ENCODE results near the gene NKX2-2. TPM values are rescaled to one million over a fixed set of nuclear protein-coding genes. Genes with fewer than 3 reads are reported as not detected.

NKX2-2 gene
- polyA plus RNA-seq, 2 of the 4 experiments (the other 2 are of a cell fraction), result not detected

DNA sequence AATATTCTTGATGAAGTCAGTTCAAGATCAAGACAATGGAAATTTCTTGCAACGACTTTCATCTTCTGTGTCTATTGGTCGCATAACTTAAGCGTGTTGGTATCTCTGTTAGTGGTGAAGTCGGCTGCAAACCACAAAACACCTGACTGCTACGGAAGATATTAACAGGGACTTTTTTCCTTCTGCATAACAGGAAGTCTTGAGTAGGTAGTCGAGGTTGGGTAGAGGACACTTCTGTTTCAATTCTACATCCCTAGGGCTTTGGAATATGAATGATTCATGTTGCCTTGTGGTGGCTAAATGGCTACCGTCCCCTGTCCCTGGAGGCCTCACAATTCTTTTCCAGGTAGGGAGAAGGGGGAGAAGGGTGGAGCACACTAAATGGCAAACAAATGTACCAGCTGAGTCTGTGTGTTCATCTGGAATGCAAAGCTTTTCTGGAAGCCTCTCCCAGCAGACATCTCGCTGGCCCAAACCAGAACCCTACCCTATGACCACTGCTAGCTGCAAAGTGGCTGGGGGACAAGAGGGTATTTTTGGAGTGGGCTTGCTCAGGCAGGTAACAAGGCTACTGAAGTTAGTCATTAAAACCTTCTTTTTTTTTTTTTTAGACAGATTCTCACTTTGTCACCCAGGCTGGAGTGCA is 34.6 kb upstream of the NKX2-2 start:
- Histone ChIP-seq H3K4me1 (no peaks in the 10 kb centered on the region), H3K4me2 (no peak overlapping the region), H3K4me3 (no peak overlapping the region), H3K27ac (no peak overlapping the region), H3K9me3 (no peaks in the 10 kb centered on the region)
- POLR2A ChIA-PET, result no interaction called here
- TF ChIP-seq, protein P1, sequence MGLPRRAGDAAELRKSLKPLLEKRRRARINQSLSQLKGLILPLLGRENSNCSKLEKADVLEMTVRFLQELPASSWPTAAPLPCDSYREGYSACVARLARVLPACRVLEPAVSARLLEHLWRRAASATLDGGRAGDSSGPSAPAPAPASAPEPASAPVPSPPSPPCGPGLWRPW (IDR thresholded peaks at IDR 0.05), result no peak
- no peak for TF ChIP-seq BHLHE40 (IDR thresholded peaks at IDR 0.05; ENCODE audit: low read depth, low read length)
- no peak for TF ChIP-seq NR3C1 (IDR thresholded peaks at IDR 0.05)
- TF ChIP-seq PHF8 (IDR thresholded peaks at IDR 0.05; ENCODE audit: borderline replicate concordance, low read depth), result no peak
- TF ChIP-seq JUNB (IDR thresholded peaks at IDR 0.05), result no peak
- no peak for TF ChIP-seq EHMT2 (IDR thresholded peaks at IDR 0.05; ENCODE audit: low read depth)
- TF ChIP-seq FOSL2 (IDR thresholded peaks at IDR 0.05), result no peak
- no peak for TF ChIP-seq FOSL2 (CRISPR knock-in tag; IDR thresholded peaks at IDR 0.05)
- no peak for TF ChIP-seq ZNF302 (CRISPR knock-in tag; IDR thresholded peaks at IDR 0.05)
- TF ChIP-seq ESRRA (IDR thresholded peaks at IDR 0.05; ENCODE audit: borderline replicate concordance, low read length), result no peak
- DNase-seq (ENCODE audit: low read depth in 1 of 2, low spot score in 1 of 2), result no peak
- ATAC-seq, result no peak
- 37% methylated on average over 8 of the region's 8 CpGs for WGBS (ENCODE audit: missing lambda C conversion rate)
- CTCF ChIA-PET, result interaction anchor here (0.6 to 2.6 kb wide), 7 partner anchors 8 to 712 kb away, joined by 3 to 9 read pairs (median 3); no protein-coding TSS in a partner anchor
- FAIRE-seq, result no peak

DNA sequence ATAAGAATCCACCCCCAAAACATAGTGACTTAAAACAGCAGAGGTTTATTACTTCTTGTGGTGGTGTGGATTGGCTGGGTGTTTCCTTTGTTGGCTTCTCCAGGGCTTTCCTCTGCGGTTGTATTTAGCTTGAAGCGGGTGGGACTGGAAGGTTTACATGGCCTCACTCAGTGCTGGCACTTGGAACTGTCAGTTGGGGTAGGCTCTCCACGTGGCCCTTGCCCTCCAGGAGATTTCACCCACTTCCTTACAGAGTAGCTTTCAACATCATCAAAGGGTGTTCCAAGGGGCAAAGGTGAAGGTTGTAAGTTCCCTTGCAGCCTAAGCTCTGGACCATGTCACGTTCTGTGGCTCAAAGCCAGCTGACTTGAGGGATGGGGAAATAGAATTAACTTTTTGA is 32.5 kb upstream of the NKX2-2 start:
- no peaks in the 10 kb centered on the region for H3K9me3 ChIP-seq
- POLR2A ChIA-PET, result no interaction called here
- FAIRE-seq, result no peak
- WGBS (ENCODE audit: missing lambda C conversion rate), result 15% methylated on average over 4 of the region's 4 CpGs
- no peak overlapping the region for H3K27ac ChIP-seq
- H3K4me1 ChIP-seq, result no peaks in the 10 kb centered on the region
- CTCF ChIA-PET, result interaction anchor here (1.4 to 1.9 kb wide), 4 partner anchors 16 to 311 kb away, joined by 4 to 9 read pairs (median 6); no protein-coding TSS in a partner anchor
- no peak overlapping the region for H3K4me3 ChIP-seq
- TF ChIP-seq TFCP2L1 (CRISPR knock-in tag; IDR thresholded peaks at IDR 0.05) (no peak), HOXB5 (CRISPR knock-in tag; IDR thresholded peaks at IDR 0.05) (no peak), JUN (IDR thresholded peaks at IDR 0.05) (no peak), ZFP36 (IDR thresholded peaks at IDR 0.05; ENCODE audit: borderline replicate concordance, partially characterized antibody) (no peak), EP300 (IDR thresholded peaks at IDR 0.05) (no peak), MAZ (IDR thresholded peaks at IDR 0.05; ENCODE audit: borderline replicate concordance, low read depth, low read length) (no peak), POLR2A (IDR thresholded peaks at IDR 0.05; ENCODE audit: low read length) (no peak), RAD21 (conservative IDR thresholded peaks at IDR 0.05 in 1 of 2, IDR thresholded peaks at IDR 0.05 in 1 of 2) (no peak), MAFK (IDR thresholded peaks at IDR 0.05; ENCODE audit: partially characterized antibody) (no peak), JUNB (IDR thresholded peaks at IDR 0.05) (no peak), CHD2 (IDR thresholded peaks at IDR 0.05; ENCODE audit: low read length, partially characterized antibody) (no peak), POLR2AphosphoS2 (conservative IDR thresholded peaks at IDR 0.05; ENCODE audit: low read length) (no peak), CBX2 (IDR thresholded peaks at IDR 0.05; ENCODE audit: borderline replicate concordance, low read depth) (no peak), RCOR1 (IDR thresholded peaks at IDR 0.05; ENCODE audit: low read depth, low read length) (no peak)
- TF ChIP-seq, protein P1 (IDR thresholded peaks at IDR 0.05), result no peak
- TF ChIP-seq, protein P2, sequence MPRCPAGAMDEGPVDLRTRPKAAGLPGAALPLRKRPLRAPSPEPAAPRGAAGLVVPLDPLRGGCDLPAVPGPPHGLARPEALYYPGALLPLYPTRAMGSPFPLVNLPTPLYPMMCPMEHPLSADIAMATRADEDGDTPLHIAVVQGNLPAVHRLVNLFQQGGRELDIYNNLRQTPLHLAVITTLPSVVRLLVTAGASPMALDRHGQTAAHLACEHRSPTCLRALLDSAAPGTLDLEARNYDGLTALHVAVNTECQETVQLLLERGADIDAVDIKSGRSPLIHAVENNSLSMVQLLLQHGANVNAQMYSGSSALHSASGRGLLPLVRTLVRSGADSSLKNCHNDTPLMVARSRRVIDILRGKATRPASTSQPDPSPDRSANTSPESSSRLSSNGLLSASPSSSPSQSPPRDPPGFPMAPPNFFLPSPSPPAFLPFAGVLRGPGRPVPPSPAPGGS (IDR thresholded peaks at IDR 0.05), result no peak
- no peak for DNase-seq (ENCODE audit: low read depth in 1 of 2, low spot score in 1 of 2)
- no peak for ATAC-seq
- H3K4me2 ChIP-seq, result no peak overlapping the region

DNA sequence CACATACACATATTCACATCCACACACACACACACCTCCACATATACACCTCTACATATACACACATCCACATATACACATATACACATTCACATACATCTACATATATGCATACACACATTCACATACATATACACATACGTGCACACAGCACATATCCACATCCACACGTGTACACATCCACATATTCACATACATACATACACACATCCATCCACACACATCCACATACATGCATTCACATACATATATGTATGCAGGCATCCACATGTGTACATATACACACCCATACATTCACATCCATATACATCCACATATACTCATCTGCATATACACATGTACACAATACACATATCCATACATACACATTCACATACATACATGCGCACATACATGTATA is 25.6 kb upstream of the NKX2-2 start:
- POLR2A ChIA-PET, result no interaction called here
- CTCF ChIA-PET, result no interaction called here
- Histone ChIP-seq H3K9me3 (no peaks in the 10 kb centered on the region), H3K27ac (no peak overlapping the region), H3K4me2 (no peak overlapping the region), H3K4me1 (no peaks in the 10 kb centered on the region), H3K4me3 (no peak overlapping the region)
- WGBS (ENCODE audit: missing lambda C conversion rate), result 32% methylated on average over 3 of the region's 3 CpGs
- DNase-seq (ENCODE audit: low read depth in 1 of 2, low spot score in 1 of 2) (no peak), FAIRE-seq (peak; percentile 90), ATAC-seq (no peak)
- TF ChIP-seq RCOR1 (IDR thresholded peaks at IDR 0.05; ENCODE audit: low read depth, low read length) (no peak), CEBPB (IDR thresholded peaks at IDR 0.05) (no peak), MAZ (IDR thresholded peaks at IDR 0.05; ENCODE audit: borderline replicate concordance, low read depth, low read length) (no peak), ESRRA (IDR thresholded peaks at IDR 0.05; ENCODE audit: borderline replicate concordance, low read length) (no peak), NFE2L2 (conservative IDR thresholded peaks at IDR 0.05; ENCODE audit: low read length) (no peak), HOXB5 (CRISPR knock-in tag; IDR thresholded peaks at IDR 0.05) (no peak)
- TF ChIP-seq, protein P3, sequence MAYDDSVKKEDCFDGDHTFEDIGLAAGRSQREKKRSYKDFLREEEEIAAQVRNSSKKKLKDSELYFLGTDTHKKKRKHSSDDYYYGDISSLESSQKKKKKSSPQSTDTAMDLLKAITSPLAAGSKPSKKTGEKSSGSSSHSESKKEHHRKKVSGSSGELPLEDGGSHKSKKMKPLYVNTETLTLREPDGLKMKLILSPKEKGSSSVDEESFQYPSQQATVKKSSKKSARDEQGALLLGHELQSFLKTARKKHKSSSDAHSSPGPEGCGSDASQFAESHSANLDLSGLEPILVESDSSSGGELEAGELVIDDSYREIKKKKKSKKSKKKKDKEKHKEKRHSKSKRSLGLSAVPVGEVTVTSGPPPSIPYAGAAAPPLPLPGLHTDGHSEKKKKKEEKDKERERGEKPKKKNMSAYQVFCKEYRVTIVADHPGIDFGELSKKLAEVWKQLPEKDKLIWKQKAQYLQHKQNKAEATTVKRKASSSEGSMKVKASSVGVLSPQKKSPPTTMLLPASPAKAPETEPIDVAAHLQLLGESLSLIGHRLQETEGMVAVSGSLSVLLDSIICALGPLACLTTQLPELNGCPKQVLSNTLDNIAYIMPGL (CRISPR knock-in tag; IDR thresholded peaks at IDR 0.05; ENCODE audit: borderline replicate concordance), result no peak
- TF ChIP-seq, protein P4, sequence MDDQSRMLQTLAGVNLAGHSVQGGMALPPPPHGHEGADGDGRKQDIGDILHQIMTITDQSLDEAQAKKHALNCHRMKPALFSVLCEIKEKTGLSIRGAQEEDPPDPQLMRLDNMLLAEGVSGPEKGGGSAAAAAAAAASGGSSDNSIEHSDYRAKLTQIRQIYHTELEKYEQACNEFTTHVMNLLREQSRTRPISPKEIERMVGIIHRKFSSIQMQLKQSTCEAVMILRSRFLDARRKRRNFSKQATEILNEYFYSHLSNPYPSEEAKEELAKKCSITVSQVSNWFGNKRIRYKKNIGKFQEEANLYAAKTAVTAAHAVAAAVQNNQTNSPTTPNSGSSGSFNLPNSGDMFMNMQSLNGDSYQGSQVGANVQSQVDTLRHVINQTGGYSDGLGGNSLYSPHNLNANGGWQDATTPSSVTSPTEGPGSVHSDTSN (IDR thresholded peaks at IDR 0.05), result no peak
- TF ChIP-seq, protein P5, sequence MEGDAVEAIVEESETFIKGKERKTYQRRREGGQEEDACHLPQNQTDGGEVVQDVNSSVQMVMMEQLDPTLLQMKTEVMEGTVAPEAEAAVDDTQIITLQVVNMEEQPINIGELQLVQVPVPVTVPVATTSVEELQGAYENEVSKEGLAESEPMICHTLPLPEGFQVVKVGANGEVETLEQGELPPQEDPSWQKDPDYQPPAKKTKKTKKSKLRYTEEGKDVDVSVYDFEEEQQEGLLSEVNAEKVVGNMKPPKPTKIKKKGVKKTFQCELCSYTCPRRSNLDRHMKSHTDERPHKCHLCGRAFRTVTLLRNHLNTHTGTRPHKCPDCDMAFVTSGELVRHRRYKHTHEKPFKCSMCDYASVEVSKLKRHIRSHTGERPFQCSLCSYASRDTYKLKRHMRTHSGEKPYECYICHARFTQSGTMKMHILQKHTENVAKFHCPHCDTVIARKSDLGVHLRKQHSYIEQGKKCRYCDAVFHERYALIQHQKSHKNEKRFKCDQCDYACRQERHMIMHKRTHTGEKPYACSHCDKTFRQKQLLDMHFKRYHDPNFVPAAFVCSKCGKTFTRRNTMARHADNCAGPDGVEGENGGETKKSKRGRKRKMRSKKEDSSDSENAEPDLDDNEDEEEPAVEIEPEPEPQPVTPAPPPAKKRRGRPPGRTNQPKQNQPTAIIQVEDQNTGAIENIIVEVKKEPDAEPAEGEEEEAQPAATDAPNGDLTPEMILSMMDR (IDR thresholded peaks at IDR 0.05), result no peak
